Lung (tissue), 12 donors: ENCODE measurements around the gene MTMR1. TPM values are rescaled to one million over a fixed set of nuclear protein-coding genes. Genes with fewer than 3 reads are reported as not detected.

Experiments
- ATAC-seq: fragments of 200-7000 bp; cut with Tn5 transposase; one replicate; pipeline ENCODE4 v1.9.1; 2020; ENCODE audit warnings: moderate number of reproducible peaks; ENCODE audit not compliant: insufficient read depth, low FRiP score
- DNase-seq, 3 donors: peaks; one replicate each; pipeline ENCODE4 v3.0.0-alpha.2; 2013 to 2017
- H3K27ac ChIP-seq, 2 donors: one replicate each; pipeline ENCODE4 v1.5.1; 2013; ENCODE audit warnings: mild to moderate bottlenecking in 2 of 2, moderate library complexity in 2 of 2, control low read depth in 1 of 2, inconsistent platforms in 1 of 2, low read depth in 1 of 2, low read length in 1 of 2
- H3K27me3 ChIP-seq, 3 donors: one replicate each; pipeline ENCODE4 v1.5.1; 2013; ENCODE audit warnings: low read length in 2 of 3; ENCODE audit not compliant: control insufficient read depth in 3 of 3, insufficient read depth in 3 of 3
- H3K36me3 ChIP-seq, 4 donors: one replicate each; pipeline ENCODE4 v1.5.1; 2013; ENCODE audit warnings: low read length in 4 of 4, mild to moderate bottlenecking in 1 of 4, moderate library complexity in 1 of 4; ENCODE audit not compliant: control insufficient read depth in 4 of 4, insufficient read depth in 4 of 4
- H3K4me1 ChIP-seq, 5 donors: one replicate each; pipeline ENCODE4 v1.5.1; 2013; ENCODE audit warnings: low read length in 5 of 5, mild to moderate bottlenecking in 2 of 5, moderate library complexity in 1 of 5; ENCODE audit not compliant: control insufficient read depth in 5 of 5, insufficient read depth in 5 of 5
- H3K4me3 ChIP-seq: one replicate; pipeline ENCODE4 v1.5.1; 2013; ENCODE audit warnings: mild to moderate bottlenecking, control low read depth, moderate library complexity
- H3K9ac ChIP-seq, 2 donors: one replicate each; pipeline ENCODE4 v1.5.1; 2013; ENCODE audit warnings: low read length in 2 of 2, control low read depth in 1 of 2; ENCODE audit not compliant: insufficient read depth in 1 of 2
- H3K9me3 ChIP-seq, 4 donors: one replicate each; pipeline ENCODE4 v1.5.1; 2013; ENCODE audit warnings: low read length in 3 of 4, mild to moderate bottlenecking in 1 of 4, moderate library complexity in 1 of 4; ENCODE audit not compliant: control insufficient read depth in 4 of 4, insufficient read depth in 3 of 4
- CTCF ChIP-seq: IDR thresholded peaks from 2 replicates; pipeline ENCODE4 v1.5.1; 2012; ENCODE audit warnings: mild to moderate bottlenecking; ENCODE audit errors: control extremely low read depth, extremely low read depth
- WGBS, 2 donors: extraction: QIAGEN DNeasy Blood & Tissue Kit; methylation state at CpG; one replicate each; pipeline ENCODE4 v1.1.7; 2013; 5-methylcytosine and 5-hydroxymethylcytosine counted together
- polyA plus RNA-seq, 2 donors: library from polyadenylated mRNA; stranded (reverse); fragments of 200-250 nt; gene quantifications; one replicate each; pipeline ENCODE4 v1.2.1, GENCODE V29; 2013
- total RNA-seq, 2 donors: library from RNA; depleted of rRNA in 1 of 2; stranded (reverse); fragments of >200 nt in 1 of 2; gene quantifications; one replicate each; pipeline ENCODE4 v1.2.1, GENCODE V29; 2014 to 2021
- donor health status: control.
- donor health status: control.
- donor health status: Bipolar disorder and iron deficiency.
- donor health status: healthy.
- donor health status: DM: yes; HTN: yes; CAD: no.

The MTMR1 gene
- total and polyA plus RNA-seq, 4 donors = 10.0 to 37.6 (median 15.9) TPM

DNA sequence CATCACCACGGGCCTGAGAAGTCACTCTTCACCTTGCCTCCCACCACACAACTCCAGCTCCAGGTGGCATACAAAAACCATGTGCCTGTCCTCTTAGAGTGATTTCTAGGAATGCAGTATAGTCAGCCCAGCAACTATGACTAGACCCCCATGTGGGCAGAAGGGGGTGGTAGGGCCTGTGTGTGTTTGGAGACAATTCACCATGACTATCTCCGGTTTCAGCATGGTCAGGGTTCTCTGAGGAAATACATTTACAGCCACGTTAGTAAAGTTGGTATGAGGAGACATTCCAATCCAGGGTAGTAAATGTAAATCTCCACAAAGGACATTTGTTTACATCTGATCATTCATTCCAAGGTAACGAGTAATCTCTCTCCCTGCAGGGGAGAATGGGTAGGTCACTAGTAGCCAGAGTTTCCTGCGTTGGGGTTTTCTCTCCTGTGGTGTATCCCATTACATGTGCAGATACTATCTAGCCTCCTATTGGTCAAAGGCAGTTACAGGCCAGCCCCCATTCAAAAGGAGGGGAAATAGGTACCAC, 4.2 kb upstream of the MTMR1 start:
- Histone ChIP-seq H3K9ac (no peak overlapping the region), H3K36me3 (no peaks in the 10 kb centered on the region), H3K4me1 (peaks cover 0 to 4% (median 0%) of the 10 kb centered on the region in 5 donors), H3K27me3 (no peaks in the 10 kb centered on the region), H3K27ac (no peak overlapping the region), H3K4me3 (no peak overlapping the region), H3K9me3 (peaks cover 0 to 6% (median 2%) of the 10 kb centered on the region in 4 donors)
- DNase-seq (no peak), ATAC-seq (no peak)
- TF ChIP-seq CTCF = no peak
- WGBS, 2 donors = 58 to 63% methylated on average over 5 of the region's 5 CpGs

DNA sequence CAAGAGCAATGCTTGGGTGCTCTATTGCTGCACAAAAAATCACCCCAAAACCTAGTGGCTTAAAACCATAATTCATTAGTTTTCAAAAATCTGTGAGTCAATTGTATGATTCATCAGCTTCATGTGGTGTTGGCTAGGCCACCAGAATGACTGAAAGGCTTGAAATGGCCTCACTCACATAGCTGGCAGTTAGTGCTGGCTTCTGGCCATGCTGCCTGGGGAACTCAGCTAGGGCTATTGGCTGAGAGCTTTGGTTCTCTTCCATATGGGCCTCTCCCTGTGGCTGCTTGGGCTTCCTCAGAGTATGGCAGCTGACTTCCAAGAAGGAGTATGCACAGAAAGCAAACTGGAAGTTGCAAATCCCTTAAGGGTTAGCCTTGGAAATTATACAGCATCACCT, 3.1 kb upstream of the MTMR1 start:
- Histone ChIP-seq H3K27ac (no peak overlapping the region), H3K9me3 (peaks cover 0 to 5% (median 2%) of the 10 kb centered on the region in 4 donors), H3K9ac (no peak overlapping the region), H3K27me3 (no peaks in the 10 kb centered on the region), H3K4me3 (no peak overlapping the region), H3K36me3 (no peaks in the 10 kb centered on the region), H3K4me1 (peaks cover 0 to 4% (median 0%) of the 10 kb centered on the region in 5 donors)
- DNase-seq (no peak), ATAC-seq (no peak)
- no peak for TF ChIP-seq CTCF

DNA sequence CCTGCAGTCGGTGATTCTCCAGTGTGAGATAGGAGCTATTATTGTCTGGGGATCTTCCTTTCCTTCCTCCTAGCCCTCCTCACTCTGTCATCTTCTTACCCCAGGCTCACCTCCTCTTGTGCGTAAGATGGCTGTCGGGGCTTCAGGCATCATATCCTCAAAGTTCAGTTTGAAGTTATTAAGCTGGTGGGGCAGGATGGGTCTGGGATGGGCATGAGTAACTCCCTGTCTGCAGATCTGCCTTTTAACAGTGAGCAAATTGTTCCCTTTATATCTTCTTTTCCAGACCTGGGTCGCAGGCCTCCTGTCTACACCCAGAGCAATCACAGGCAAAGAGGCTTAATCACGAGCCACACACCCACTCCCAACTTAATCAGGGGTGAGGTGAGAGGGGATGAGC, 900 bp upstream of the MTMR1 start:
- no peak for TF ChIP-seq CTCF
- DNase-seq (no peak), ATAC-seq (no peak)
- Histone ChIP-seq H3K9ac (peak overlapping the region; percentile 27 to 34), H3K27me3 (no peaks in the 10 kb centered on the region), H3K27ac (no peak overlapping the region), H3K4me1 (peaks cover 0 to 4% (median 0%) of the 10 kb centered on the region in 5 donors), H3K9me3 (peaks cover 0 to 3% (median 2%) of the 10 kb centered on the region in 4 donors), H3K36me3 (no peaks in the 10 kb centered on the region), H3K4me3 (no peak overlapping the region)
- WGBS, 2 donors = 44 to 56% methylated on average over 5 of the region's 5 CpGs
